ENCODE measurements around the gene VDAC1. TPM values are rescaled to one million over a fixed set of nuclear protein-coding genes. Genes with fewer than 3 reads are reported as not detected.
"Not testable (repeated sequence)": the region's sequence is repeated elsewhere in the genome, so short reads cannot be mapped to it uniquely, and the experiment has no call there.

The VDAC1 gene
- total RNA-seq, 2 experiments from 2014 or later = 488 to 491 TPM

- CTCF ChIA-PET = interaction anchor here (0.6 to 1.5 kb wide), 3 partner anchors 16 to 59 kb away, joined by 3 to 5 read pairs (median 4); no protein-coding TSS in a partner anchor
- POLR2A ChIA-PET = interaction anchor here (0.5 to 0.7 kb wide), 2 partner anchors 17 to 18 kb away, joined by 3 to 4 read pairs; no protein-coding TSS in a partner anchor
Observed at GRCh38 chr5:133980652-133981051, 24.1 kb downstream of the VDAC1 start.

GRCh38 chr5:133978943-133979342 lies 25.8 kb downstream of the VDAC1 start:
- POLR2A ChIA-PET = no interaction called here
- CTCF ChIA-PET = interaction anchor here (0.8 to 1.6 kb wide), 4 partner anchors 12 to 244 kb away, joined by 3 to 5 read pairs (median 4); no protein-coding TSS in a partner anchor

- POLR2A ChIA-PET = no interaction called here
- CTCF ChIA-PET = interaction anchor here (1.4 to 1.6 kb wide), 2 partner anchors 19 to 134 kb away, joined by 3 read pairs; no protein-coding TSS in a partner anchor
Observed at GRCh38 chr5:133977858-133978257, 26.9 kb downstream of the VDAC1 start.

GRCh38 chr5:133977161-133977787 lies 27.5 kb downstream of the VDAC1 start:
- ChIA-PET CTCF (interaction anchor here (1.4 to 1.6 kb wide), 2 partner anchors 19 to 135 kb away, joined by 3 read pairs; no protein-coding TSS in a partner anchor), POLR2A (no interaction called here)

- CTCF ChIA-PET, POLR2A ChIA-PET: not testable (repeated sequence)
Observed at GRCh38 chr5:133975546-133975945, 29.2 kb downstream of the VDAC1 start.

- ChIA-PET POLR2A (no interaction called here), CTCF (no interaction called here)
Observed at GRCh38 chr5:133974142-133974541, 30.6 kb downstream of the VDAC1 start.

GRCh38 chr5:133970325-133970909 lies 34.4 kb downstream of the VDAC1 start:
- ChIA-PET POLR2A (interaction anchor here (1.9 kb wide), 1 partner anchor 33 kb away, joined by 6 read pairs; no protein-coding TSS in a partner anchor), CTCF (interaction anchor here (1.2 kb wide), 1 partner anchor 16 kb away, joined by 3 read pairs; no protein-coding TSS in a partner anchor)

- ChIA-PET POLR2A (interaction anchor here (1.9 kb wide), 1 partner anchor 34 kb away, joined by 6 read pairs; no protein-coding TSS in a partner anchor), CTCF (interaction anchor here (0.6 to 1.2 kb wide), 2 partner anchors 16 to 1598 kb away, joined by 3 read pairs; no protein-coding TSS in a partner anchor)
Observed at GRCh38 chr5:133969654-133970324, 35.0 kb downstream of the VDAC1 start.

GRCh38 chr5:133968204-133968980 lies 36.4 kb downstream of the VDAC1 start, which contains the start of gene C5orf15:
Gene C5orf15 (minus strand): TSS chr5:133968625. CDS start chr5:133968584, 41 bp downstream.
- ChIA-PET POLR2A (interaction anchor here (0.5 kb wide), 1 partner anchor 93 kb away, joined by 3 read pairs; no protein-coding TSS in a partner anchor), CTCF (no interaction called here)

GRCh38 chr5:133967698-133968203 lies 37.0 kb downstream of the VDAC1 start:
- CTCF ChIA-PET = interaction anchor here (1.1 kb wide), 1 partner anchor 11 kb away, joined by 4 read pairs; no protein-coding TSS in a partner anchor
- POLR2A ChIA-PET = no interaction called here

GRCh38 chr5:133967124-133967523 lies 37.7 kb downstream of the VDAC1 start:
- CTCF ChIA-PET = interaction anchor here (1.1 kb wide), 1 partner anchor 12 kb away, joined by 4 read pairs; no protein-coding TSS in a partner anchor
- POLR2A ChIA-PET = no interaction called here

GRCh38 chr5:133966090-133966489 lies 38.7 kb downstream of the VDAC1 start:
- ChIA-PET POLR2A (no interaction called here), CTCF (no interaction called here)

GRCh38 chr5:133963493-133964128 lies 41.2 kb downstream of the VDAC1 start:
- ChIA-PET POLR2A (no interaction called here), CTCF (no interaction called here)

- CTCF ChIA-PET = no interaction called here
- POLR2A ChIA-PET = no interaction called here
Observed at GRCh38 chr5:133962801-133963476, 41.8 kb downstream of the VDAC1 start.

GRCh38 chr5:133962131-133962530 lies 42.6 kb downstream of the VDAC1 start:
- ChIA-PET POLR2A (no interaction called here), CTCF (interaction anchor here (0.7 kb wide), 1 partner anchor 18 kb away, joined by 4 read pairs; no protein-coding TSS in a partner anchor)

- ChIA-PET CTCF (no interaction called here), POLR2A (no interaction called here)
Observed at GRCh38 chr5:133959643-133960042, 45.1 kb downstream of the VDAC1 start.

- ChIA-PET POLR2A (no interaction called here), CTCF (no interaction called here)
Observed at GRCh38 chr5:133957591-133957990, 47.2 kb downstream of the VDAC1 start.

- ChIA-PET CTCF (interaction anchor here (0.7 kb wide), 1 partner anchor 42 kb away, joined by 3 read pairs; no protein-coding TSS in a partner anchor), POLR2A (no interaction called here)
Observed at GRCh38 chr5:133957080-133957479, 47.7 kb downstream of the VDAC1 start.
